NCI-H2107 (cell line): Measurements from ENCODE around the gene GAS6.
"Not testable (repeated sequence)": the region's sequence is repeated elsewhere in the genome, so short reads cannot be mapped to it uniquely, and the experiment has no call there.

Experiments used
- DNase-seq: peaks from one replicate; lab custom pipeline; 2025; lab: John Stamatoyannopoulos, UW

Gene GAS6

GRCh38 chr13:113806104-113806471, 57.8 kb downstream of the GAS6 start:
- no peak for DNase-seq

- DNase-seq: no peak
Observed at GRCh38 chr13:113805431-113806103, 58.3 kb downstream of the GAS6 start.

DNA sequence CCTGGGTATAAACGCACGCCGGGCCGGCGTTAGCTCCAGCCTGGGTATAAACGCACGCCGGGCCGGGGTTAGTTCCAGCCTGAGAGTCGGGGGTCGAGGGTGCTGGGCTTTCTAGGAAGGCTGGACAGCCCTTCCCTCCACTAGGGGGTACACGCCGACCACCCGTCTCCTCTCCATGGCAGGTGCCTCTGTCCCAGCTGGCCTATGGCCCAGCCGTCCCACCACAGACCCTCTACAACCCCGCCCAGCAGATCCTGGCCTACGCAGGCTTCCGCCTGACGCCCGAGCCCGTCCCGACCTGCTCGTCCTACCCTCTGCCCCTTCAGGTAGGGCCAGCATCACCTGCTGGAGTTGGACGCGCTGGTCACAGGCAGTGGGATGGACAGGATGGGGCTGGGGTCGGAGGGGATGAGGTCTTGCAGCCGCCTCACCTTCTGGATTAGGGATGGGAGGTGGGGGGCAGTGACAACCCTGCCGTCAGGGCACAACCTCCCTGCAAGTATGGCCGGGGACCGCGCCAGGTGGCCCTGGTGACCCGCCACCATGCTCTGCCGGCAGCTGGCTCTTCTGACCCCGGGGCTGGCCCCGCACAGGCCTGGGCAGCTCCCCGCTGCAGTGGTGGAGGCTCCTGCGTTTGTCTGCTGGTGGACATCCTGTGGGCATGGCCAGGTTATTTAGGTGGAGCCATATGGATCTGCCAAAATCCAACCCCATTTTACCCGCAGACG, 59.0 kb downstream of the GAS6 start:
- no peak for DNase-seq

GRCh38 chr13:113804017-113804702, 59.7 kb downstream of the GAS6 start:
- DNase-seq: no peak

DNA sequence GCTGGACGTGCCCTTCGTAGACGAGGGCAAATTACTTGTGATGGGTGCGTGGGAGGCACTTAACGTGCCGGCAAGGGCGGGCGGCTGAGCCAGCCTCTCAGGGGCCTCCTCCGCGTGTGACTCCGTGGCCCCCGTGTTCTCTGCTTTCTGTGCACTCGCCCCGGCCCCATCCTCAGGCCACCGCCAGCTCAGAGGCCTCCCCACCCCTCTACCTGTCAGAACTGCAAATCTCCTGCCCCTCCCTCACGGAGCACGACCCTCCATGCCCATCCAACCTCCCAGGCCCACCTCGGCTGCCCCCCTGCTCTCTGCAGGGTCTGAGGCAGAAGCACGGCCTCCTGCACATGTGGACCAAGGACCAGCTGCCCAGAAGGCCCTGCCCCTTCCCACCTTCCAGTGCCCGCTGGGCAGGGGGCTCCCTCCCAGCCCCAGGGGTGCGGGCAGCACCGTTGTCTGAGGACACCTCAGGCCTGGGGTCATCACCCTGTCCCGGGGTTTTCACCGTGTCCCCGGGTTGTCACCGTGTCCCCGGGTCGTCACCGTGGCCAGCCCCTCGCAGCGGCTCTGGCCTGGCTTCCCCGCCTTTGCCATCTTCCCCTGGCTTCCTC, 60.4 kb downstream of the GAS6 start:
- DNase-seq: no peak

DNA sequence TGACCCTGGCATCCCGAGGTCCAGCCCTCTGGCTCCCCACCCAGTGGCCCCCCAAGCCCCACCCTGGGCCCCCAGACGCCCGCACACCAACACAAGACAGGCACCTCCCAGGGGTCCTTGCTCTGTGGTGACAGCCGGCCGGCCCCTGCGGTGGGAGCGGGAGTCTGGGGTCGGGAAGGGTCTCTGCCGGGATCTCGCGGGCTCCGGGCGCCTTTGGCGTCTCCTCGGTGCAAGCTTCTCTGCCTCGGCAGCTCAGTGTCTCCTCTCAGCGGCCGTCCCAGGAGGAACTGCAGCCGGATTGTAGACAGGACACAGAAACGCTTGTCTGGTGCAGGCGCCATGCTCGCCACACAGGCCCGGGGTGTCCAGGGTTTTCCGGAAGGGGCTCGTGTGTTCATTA, 61.1 kb downstream of the GAS6 start:
- DNase-seq: no peak

GRCh38 chr13:113802090-113802531, 61.8 kb downstream of the GAS6 start:
- no peak for DNase-seq

GRCh38 chr13:113801289-113801961, 62.5 kb downstream of the GAS6 start:
- no peak for DNase-seq

DNA sequence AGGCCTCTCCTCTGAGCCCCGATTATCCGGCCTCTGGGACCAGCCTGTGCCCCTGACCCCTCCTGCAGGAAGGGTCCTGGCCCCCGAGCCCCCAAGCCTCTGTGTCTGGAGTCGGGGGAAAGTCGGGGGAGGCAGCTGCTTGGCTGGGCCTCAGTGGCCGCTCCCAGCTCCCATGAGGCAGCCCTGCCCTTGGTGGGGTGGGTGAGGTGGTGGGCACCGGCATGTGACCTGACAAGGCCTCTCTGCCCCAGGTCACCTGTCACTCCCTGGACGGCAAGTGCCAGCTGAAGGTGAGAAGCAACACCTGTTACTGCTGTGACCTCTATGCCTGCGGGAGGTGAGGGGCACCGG, 63.3 kb downstream of the GAS6 start:
- no peak for DNase-seq

GRCh38 chr13:113798200-113798811, 65.6 kb downstream of the GAS6 start:
- no peak for DNase-seq

DNA sequence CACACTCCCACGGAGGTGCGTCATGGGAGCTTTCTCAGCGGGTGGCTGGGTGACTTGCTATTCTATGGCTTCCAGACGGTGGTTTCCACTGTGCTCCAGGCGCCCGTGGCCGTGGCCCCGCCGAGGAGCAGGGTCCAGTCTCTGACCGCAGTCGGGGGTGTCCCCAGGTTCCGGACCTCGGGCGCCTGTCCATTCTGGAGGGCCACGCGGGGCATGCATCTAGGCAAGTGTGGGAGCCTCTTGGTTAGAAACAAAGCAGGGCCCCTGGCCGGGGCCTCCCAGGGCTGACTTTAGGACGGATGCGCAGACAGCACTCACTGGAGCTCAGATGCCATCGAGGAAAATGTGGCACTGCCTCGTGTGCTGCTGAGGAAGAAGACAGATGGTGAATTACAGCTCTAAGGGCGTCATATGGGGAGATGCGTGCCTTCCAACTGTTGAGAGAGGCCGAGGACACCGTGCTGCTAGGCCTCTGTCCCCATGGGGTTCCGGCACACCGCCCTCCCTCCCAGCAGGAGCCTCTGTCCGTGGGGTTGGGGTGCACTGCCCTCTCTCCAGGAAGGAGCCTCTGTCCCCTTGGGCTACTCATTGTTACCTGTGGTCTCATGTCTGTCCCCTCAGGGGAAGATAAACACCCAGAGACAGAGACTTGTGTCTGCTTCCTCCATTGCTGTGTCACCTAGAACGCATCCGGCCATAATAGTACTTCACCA, 66.8 kb downstream of the GAS6 start:
- DNase-seq: no peak

DNA sequence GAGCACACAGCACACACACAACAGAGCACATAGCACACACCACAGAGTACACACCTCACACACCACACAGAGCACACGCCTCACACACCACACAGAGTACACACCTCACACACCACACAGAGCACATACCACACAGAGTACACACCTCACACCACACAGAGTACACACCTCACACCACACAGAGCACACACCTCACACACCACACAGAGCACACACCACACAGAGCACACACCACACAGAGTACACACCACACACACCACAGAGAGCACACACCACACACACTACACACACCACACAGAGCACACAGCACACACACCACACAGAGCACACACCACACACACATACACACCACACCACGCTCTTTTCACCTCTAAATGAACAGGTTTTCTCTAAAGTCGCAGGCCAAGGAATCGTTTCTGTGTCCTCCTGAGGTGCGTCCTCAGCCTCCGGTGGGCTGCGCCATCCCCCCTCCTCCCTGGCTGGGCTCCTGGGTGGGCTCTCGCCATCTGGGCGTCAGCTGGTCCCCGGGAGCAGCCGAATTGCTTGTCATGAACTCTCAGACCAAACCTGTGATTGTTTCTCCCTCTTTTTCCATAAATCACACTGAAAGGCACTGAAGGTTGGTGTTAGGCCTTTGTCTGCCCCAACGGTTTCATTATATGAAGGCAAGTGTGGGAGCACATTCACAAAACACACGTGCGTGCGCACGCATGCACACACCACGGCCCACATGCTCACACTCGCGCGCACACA, 67.5 kb downstream of the GAS6 start:
- no peak for DNase-seq

- DNase-seq: not testable (repeated sequence)
Observed at GRCh38 chr13:113795362-113795761, 68.5 kb downstream of the GAS6 start.

- DNase-seq: no peak
Observed at GRCh38 chr13:113794764-113795173, 69.1 kb downstream of the GAS6 start.

- no peak for DNase-seq
Observed at GRCh38 chr13:113794086-113794485, 69.8 kb downstream of the GAS6 start.

DNA sequence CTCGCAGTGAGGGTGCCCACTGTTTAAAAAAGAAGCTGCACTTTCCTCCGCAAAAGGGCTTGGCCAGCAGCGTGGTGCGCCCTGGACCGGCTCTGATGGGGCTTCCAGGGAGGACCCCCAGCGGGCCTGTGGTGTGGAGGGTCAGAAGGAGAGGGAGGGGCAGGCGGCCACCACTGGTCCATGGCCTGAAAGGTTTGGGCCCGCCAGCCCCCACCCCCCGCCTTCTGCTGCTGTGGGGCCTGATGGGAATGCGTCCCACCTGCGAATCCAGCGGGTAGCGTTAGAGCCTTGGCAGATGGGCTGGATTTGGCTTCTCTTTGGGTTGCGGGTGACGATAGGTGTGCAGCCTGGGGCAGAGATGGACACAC, 70.2 kb downstream of the GAS6 start:
- no peak for DNase-seq

DNA sequence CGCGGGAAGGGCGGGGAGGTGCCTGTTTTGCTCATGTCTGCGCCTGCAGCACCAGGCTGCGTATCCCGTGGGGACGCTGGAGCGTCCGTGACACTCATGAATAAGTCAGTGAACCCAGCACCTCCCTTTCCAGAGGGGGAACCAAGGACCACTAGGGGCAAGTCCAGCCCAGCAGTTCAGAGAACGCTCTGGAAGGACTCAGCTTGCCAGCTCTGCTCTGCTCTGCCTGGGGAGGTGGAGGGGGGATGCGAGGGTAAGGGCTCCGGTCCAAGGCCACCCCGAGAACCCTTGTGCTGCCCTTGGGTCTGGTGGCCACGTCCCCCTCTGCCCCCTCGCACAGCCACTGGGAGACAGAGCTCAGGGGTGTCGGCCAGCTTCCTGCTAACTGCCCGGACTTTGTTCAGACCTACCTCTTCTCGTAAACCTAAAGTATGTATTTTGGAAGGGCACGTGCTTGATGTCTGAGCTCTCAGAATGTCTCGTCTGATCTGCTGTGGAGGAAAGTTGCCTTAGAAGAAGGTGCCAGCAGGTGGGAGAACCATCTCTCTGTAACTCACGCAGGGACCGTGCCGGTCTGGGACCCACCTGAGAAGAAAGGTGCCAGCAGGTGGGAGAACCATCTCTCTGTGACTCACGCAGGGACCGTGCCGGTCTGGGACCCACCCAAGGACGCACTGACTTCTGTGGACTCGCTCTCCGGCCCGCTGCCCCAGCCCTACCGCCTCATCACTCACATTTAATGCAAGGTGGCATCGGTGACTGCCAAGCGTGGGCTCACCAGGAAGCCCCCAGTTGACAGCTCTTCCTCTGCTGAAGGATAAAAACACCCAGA, 70.8 kb downstream of the GAS6 start:
- no peak for DNase-seq

- DNase-seq: no peak
Observed at GRCh38 chr13:113792236-113792770, 71.6 kb downstream of the GAS6 start.

GRCh38 chr13:113791761-113792160, 72.1 kb downstream of the GAS6 start:
- DNase-seq: no peak
